SK-N-SH (cell line): ENCODE data around the gene KTN1. TPM values are rescaled to one million over a fixed set of nuclear protein-coding genes. Genes with fewer than 3 reads are reported as not detected.

Source experiments
- CTCF ChIA-PET: fragments of 300-600, 350-600 bp; formaldehyde crosslinking; extraction: SDS; loops from one replicate; lab custom pipeline; 2021; lab: Yijun Ruan, JAX
- POLR2A ChIA-PET: fragments of 350-600 bp; sonication (Branson Sonifier 250); formaldehyde crosslinking; extraction: SDS; loops from one replicate; lab custom pipeline; 2020; ENCODE audit warnings: antibody characterized with exemption, inconsistent platforms; lab: Yijun Ruan, JAX
- DNase-seq: peaks from one replicate; pipeline ENCODE4 v3.0.0; 2012
- H2AFZ ChIP-seq: fragments of 200-600 bp; sonication (generic); 2 replicates; pipeline ENCODE4 v1.8.1; 2016; ENCODE audit warnings: antibody characterized with exemption, mild to moderate bottlenecking, low read depth
- H3F3A ChIP-seq: fragments of 200-600 bp; sonication (generic); replicated peaks from 2 replicates; pipeline ENCODE3; 2016; ENCODE audit warnings: antibody characterized with exemption, mild to moderate bottlenecking; ENCODE audit not compliant: insufficient read depth
- H3K27ac ChIP-seq, 2 experiments: fragments of 200-500 bp in 1 of 2; fragments of 200-600 bp in 1 of 2; sonication (Bioruptor generic) in 1 of 2; sonication (generic), shearing (Covaris generic) in 1 of 2; 2 replicates each; pipeline versions ENCODE4 v1.5.1 to v1.6.1; 2014 to 2016; ENCODE audit warnings: low read depth in 2 of 2, inconsistent platforms in 1 of 2, low read length in 1 of 2, mild to moderate bottlenecking in 1 of 2, mixed read lengths in 1 of 2
- H3K27me3 ChIP-seq: fragments of 200-600 bp; sonication (generic), shearing (Covaris generic); 2 replicates; pipeline ENCODE4 v1.6.1; 2016; ENCODE audit warnings: mixed run types; ENCODE audit not compliant: insufficient read depth
- H3K36me3 ChIP-seq, 2 experiments: fragments of 200-500 bp in 1 of 2; fragments of 200-600 bp in 1 of 2; sonication (Bioruptor generic) in 1 of 2; sonication (generic) in 1 of 2; replicated peaks in 1 of 2; 2 replicates each; pipeline versions ENCODE3 to v1.5.1; 2014 to 2016; ENCODE audit warnings: low read length in 1 of 2, mild to moderate bottlenecking in 1 of 2; ENCODE audit not compliant: insufficient read depth in 2 of 2, control insufficient read depth in 1 of 2
- H3K4me1 ChIP-seq, 2 experiments: fragments of 200-500 bp in 1 of 2; fragments of 200-600 bp in 1 of 2; sonication (Bioruptor generic) in 1 of 2; sonication (generic), shearing (Covaris generic) in 1 of 2; 2 replicates each; pipeline versions ENCODE4 v1.5.1 to v1.6.1; 2014 to 2016; ENCODE audit warnings: low read depth in 1 of 2, low read length in 1 of 2, mixed run types in 1 of 2; ENCODE audit not compliant: insufficient read depth in 2 of 2, control insufficient read depth in 1 of 2
- H3K4me2 ChIP-seq: fragments of 200-600 bp; sonication (generic), shearing (Covaris generic); 2 replicates; pipeline ENCODE4 v1.6.1; 2017; ENCODE audit warnings: mixed run types
- H3K4me3 ChIP-seq, 2 experiments: fragments of 200-500 bp in 1 of 2; fragments of 200-600 bp in 1 of 2; sonication (Bioruptor generic) in 1 of 2; sonication (generic), shearing (Covaris generic) in 1 of 2; 2 replicates each; pipeline versions ENCODE4 v1.5.1 to v1.8.1; 2014 to 2016; ENCODE audit warnings: low read depth in 2 of 2, inconsistent platforms in 1 of 2, low read length in 1 of 2, mild to moderate bottlenecking in 1 of 2, mixed read lengths in 1 of 2, moderate library complexity in 1 of 2
- H3K79me2 ChIP-seq: fragments of 200-600 bp; sonication (generic); 2 replicates; pipeline ENCODE4 v1.8.1; 2017; ENCODE audit warnings: mild to moderate bottlenecking; ENCODE audit not compliant: insufficient read depth
- H3K9ac ChIP-seq: fragments of 200-600 bp; sonication (generic); 2 replicates; pipeline ENCODE4 v1.6.1; 2017; ENCODE audit warnings: mixed run types
- H3K9me2 ChIP-seq: fragments of 200-600 bp; sonication (generic); 2 replicates; pipeline ENCODE4 v1.6.1; 2017; ENCODE audit warnings: mixed run types
- H3K9me3 ChIP-seq: fragments of 200-600 bp; sonication (generic); 2 replicates; pipeline ENCODE4 v1.6.1; 2017; ENCODE audit warnings: mixed run types, mild to moderate bottlenecking, moderate library complexity
- H4K20me1 ChIP-seq: fragments of 200-600 bp; sonication (generic); 2 replicates; pipeline ENCODE4 v1.6.1; 2017; ENCODE audit warnings: mild to moderate bottlenecking, mixed run types; ENCODE audit not compliant: insufficient read depth
- EP300 ChIP-seq, 2 experiments: IDR thresholded peaks; 2 replicates each; pipeline versions ENCODE4 v1.4.0 to v1.6.1; 2012; ENCODE audit warnings: borderline replicate concordance in 1 of 2, low read depth in 1 of 2, low read length in 1 of 2
- FOSL2 ChIP-seq: IDR thresholded peaks from 2 replicates; pipeline ENCODE4 v1.4.0; 2012; ENCODE audit warnings: low read depth, mild to moderate bottlenecking, moderate library complexity, borderline replicate concordance
- FOXM1 ChIP-seq: IDR thresholded peaks from 2 replicates; pipeline ENCODE4 v1.4.0; 2012; ENCODE audit warnings: low read depth, mild to moderate bottlenecking
- GABPA ChIP-seq: IDR thresholded peaks from 2 replicates; pipeline ENCODE4 v1.4.0; 2012; ENCODE audit warnings: low read depth, mild to moderate bottlenecking
- JUND ChIP-seq: IDR thresholded peaks from 2 replicates; pipeline ENCODE4 v1.4.0; 2012
- MEF2A ChIP-seq: IDR thresholded peaks from 2 replicates; pipeline ENCODE4 v1.4.0; 2012; ENCODE audit warnings: low read depth, borderline replicate concordance
- NFIC ChIP-seq: IDR thresholded peaks from 2 replicates; pipeline ENCODE4 v1.4.0; 2012; ENCODE audit warnings: borderline replicate concordance
- NRF1 ChIP-seq: IDR thresholded peaks from 2 replicates; pipeline ENCODE4 v1.6.1; 2012; ENCODE audit warnings: low read depth, mild to moderate bottlenecking, low read length
- PBX3 ChIP-seq: IDR thresholded peaks from 2 replicates; pipeline ENCODE4; 2012
- RCOR1 ChIP-seq: fragments of 150-350 bp; IDR thresholded peaks from 2 replicates; pipeline ENCODE4 v1.6.1; 2017; ENCODE audit warnings: antibody characterized with exemption, low read length
- REST ChIP-seq: IDR thresholded peaks from 2 replicates; pipeline ENCODE4 v1.6.1; 2012; ENCODE audit warnings: mild to moderate bottlenecking, low read depth, low read length, moderate library complexity
- RFX5 ChIP-seq: IDR thresholded peaks from 2 replicates; pipeline ENCODE4 v1.6.1; 2012; ENCODE audit warnings: mild to moderate bottlenecking, improper control_type of control experiment, low read length
- SMC3 ChIP-seq: IDR thresholded peaks from 2 replicates; pipeline ENCODE4 v1.6.1; 2012; ENCODE audit warnings: low read depth, low read length, improper control_type of control experiment
- TCF12 ChIP-seq: IDR thresholded peaks from 2 replicates; pipeline ENCODE4 v1.4.0; 2012
- TEAD4 ChIP-seq: IDR thresholded peaks from 2 replicates; pipeline ENCODE4 v1.4.0; 2012; ENCODE audit warnings: mild to moderate bottlenecking, borderline replicate concordance; ENCODE audit not compliant: insufficient read depth
- YY1 ChIP-seq: IDR thresholded peaks from 2 replicates; pipeline ENCODE4 v1.4.0; 2012; ENCODE audit warnings: low read depth, mild to moderate bottlenecking
- WGBS: methylation state at CpG from one replicate; pipeline ENCODE4 v1.1.6; 2017; ENCODE audit warnings: low lambda C conversion rate; 5-methylcytosine and 5-hydroxymethylcytosine counted together
- polyA plus RNA-seq, 3 experiments: library from polyadenylated mRNA; depleted of rRNA; stranded (reverse); fragments of >200 nt; gene quantifications; 2 replicates each; pipeline ENCODE4 v1.2.3, GENCODE V29; 2012

The KTN1 gene
- polyA plus RNA-seq, 1 of the 3 experiments (the other 2 are of a cell fraction) = 39.5 TPM

- POLR2A ChIA-PET = no interaction called here
- 80% methylated on average over 7 of the region's 7 CpGs for WGBS
- Histone ChIP-seq H3K9ac (no peak overlapping the region), H3K27me3 (no peaks in the 10 kb centered on the region), H3K36me3 (no peaks in the 10 kb centered on the region), H3K27ac (peak overlapping the region in 1 of 2 experiments; percentile 3; a peak in 1 of 4 replicates), H3K4me3 (no peak overlapping the region), H4K20me1 (no peaks in the 10 kb centered on the region), H3K79me2 (no peaks in the 10 kb centered on the region), H3K9me3 (no peaks in the 10 kb centered on the region), H3K9me2 (no peaks in the 10 kb centered on the region), H3K4me1 (peaks cover 0 to 5% of the 10 kb centered on the region in 2 experiments; a peak in 2 of 4 replicates), H3F3A (no peaks in the 10 kb centered on the region), H3K4me2 (no peak overlapping the region), H2AFZ (peak overlapping the region; percentile 7; the same call in 1 of the 2 replicates)
- TF ChIP-seq FOXM1 (no peak), MEF2A (no peak), FOSL2 (peak; percentile 67), REST (no peak), NFIC (peak; percentile 84), YY1 (no peak), PBX3 (peak; percentile 29), TCF12 (peak; percentile 74), JUND (peak; percentile 45; the same call in 1 of the 2 replicates), TEAD4 (no peak)
- DNase-seq = no peak
- CTCF ChIA-PET = no interaction called here
Observed at GRCh38 chr14:55699131-55700057, 119.4 kb downstream of the KTN1 start.

GRCh38 chr14:55701638-55702037 is 121.6 kb downstream of the KTN1 start:
- CTCF ChIA-PET = no interaction called here
- Histone ChIP-seq H4K20me1 (no peaks in the 10 kb centered on the region), H3K9ac (no peak overlapping the region), H3K27me3 (no peaks in the 10 kb centered on the region), H3K36me3 (no peaks in the 10 kb centered on the region), H3K4me2 (no peak overlapping the region), H3F3A (no peaks in the 10 kb centered on the region), H3K79me2 (no peaks in the 10 kb centered on the region), H2AFZ (no peak overlapping the region), H3K9me3 (no peaks in the 10 kb centered on the region), H3K27ac (no peak overlapping the region), H3K4me1 (peaks cover 0 to 5% of the 10 kb centered on the region in 2 experiments; a peak in 2 of 4 replicates), H3K9me2 (no peaks in the 10 kb centered on the region), H3K4me3 (no peak overlapping the region)
- WGBS = 78% methylated on average over 1 of the region's 1 CpG
- DNase-seq = no peak
- POLR2A ChIA-PET = no interaction called here
- no peak for TF ChIP-seq SMC3
- TF ChIP-seq FOSL2 = no peak
- TF ChIP-seq JUND = no peak
- TF ChIP-seq RFX5 = no peak
- no peak for TF ChIP-seq REST
- TF ChIP-seq EP300 (IDR thresholded peaks at IDR 0.05; ENCODE audit: borderline replicate concordance in 1 of 2, low read depth in 1 of 2, low read length in 1 of 2) = no peak
- no peak for TF ChIP-seq YY1
- TF ChIP-seq PBX3 = no peak
- TF ChIP-seq GABPA = no peak
- no peak for TF ChIP-seq NRF1
- TF ChIP-seq RCOR1 = no peak
